Esophagus muscularis mucosa (tissue), 4 donors: ENCODE results near the gene EDARADD. TPM values are rescaled to one million over a fixed set of nuclear protein-coding genes. Genes with fewer than 3 reads are reported as not detected.

Experiments
- DNase-seq: peaks from one replicate; pipeline ENCODE4 v3.0.0-alpha.2; 2017; ENCODE audit errors: extremely low spot score
- H3K27ac ChIP-seq, 4 donors: fragments of 200-600 bp; sonication (generic); replicated peaks in 1 of 4; 1 replicate in 3 of 4; 2 replicates in 1 of 4; pipeline ENCODE4 v1.5.1; 2016 to 2019; ENCODE audit warnings: mild to moderate bottlenecking in 1 of 4
- H3K27me3 ChIP-seq, 4 donors: fragments of 200-600 bp; sonication (generic); one replicate each; pipeline versions ENCODE4 v1.5.1 to v1.6.0; 2016 to 2019
- H3K36me3 ChIP-seq, 4 donors: fragments of 200-600 bp; sonication (generic); one replicate each; pipeline ENCODE4 v1.5.1; 2016 to 2019
- H3K4me1 ChIP-seq, 4 donors: fragments of 200-600 bp; sonication (generic); one replicate each; pipeline ENCODE4 v1.5.1; 2016 to 2019
- H3K4me3 ChIP-seq, 4 donors: fragments of 200-600 bp; sonication (generic); 1 replicate in 2 of 4; 2 replicates in 2 of 4; pipeline ENCODE4 v1.5.1; 2016 to 2019; ENCODE audit warnings: mild to moderate bottlenecking in 4 of 4, moderate library complexity in 1 of 4
- H3K9me3 ChIP-seq, 4 donors: fragments of 200-600 bp; sonication (generic); 1 replicate in 3 of 4; 2 replicates in 1 of 4; pipeline ENCODE4 v1.5.1; 2016 to 2019
- CTCF ChIP-seq, 3 experiments: fragments of 200-600 bp in 2 of 3; fragments of 450-650 bp in 1 of 3; sonication (generic) in 2 of 3; IDR thresholded peaks; one replicate each; pipeline ENCODE4 v1.5.1; 2017 to 2019; ENCODE audit warnings: antibody characterized with exemption in 3 of 3, mild to moderate bottlenecking in 2 of 3, moderate library complexity in 1 of 3
- EP300 ChIP-seq: sonication (generic); formaldehyde crosslinking; IDR thresholded peaks from one replicate; pipeline ENCODE4 v1.6.1; 2017; ENCODE audit warnings: antibody characterized with exemption
- POLR2A ChIP-seq: fragments of 450-650 bp; IDR thresholded peaks from one replicate; pipeline ENCODE4 v1.6.1; 2017; ENCODE audit warnings: antibody characterized with exemption, moderate library complexity, mild to moderate bottlenecking, low read depth
- POLR2AphosphoS5 ChIP-seq, 2 donors: sonication (generic); formaldehyde crosslinking; IDR thresholded peaks; one replicate each; pipeline ENCODE4 v1.6.1; 2017; ENCODE audit warnings: antibody characterized with exemption in 2 of 2
- WGBS: methylation state at CpG from one replicate; pipeline ENCODE4 v1.1.5; 2018; 5-methylcytosine and 5-hydroxymethylcytosine counted together
- intact Hi-C: fragments of 100-400 bp; cut with DNase I; formaldehyde crosslinking; loops from one replicate; pipeline ENCODE4 v1.15.1; 2023
- total RNA-seq, 4 donors: library from RNA; depleted of rRNA; stranded (reverse); fragments of >200 nt; gene quantifications; one replicate each; pipeline versions ENCODE4 v1.1.0 to v1.2.1, GENCODE V29; 2016

Gene EDARADD
- total RNA-seq, 4 donors from 2014 or later, result 0.66 to 1.6 TPM; not detected in 2

GRCh38 chr1:236371083-236371482 is 23.0 kb upstream of the EDARADD start:
- no peaks in the 10 kb centered on the region for H3K36me3 ChIP-seq
- H3K4me3 ChIP-seq, result no peak overlapping the region
- intact Hi-C loops, result no loop called here
- DNase-seq, result no peak
- no peaks in the 10 kb centered on the region for H3K27me3 ChIP-seq
- peaks cover 0 to 2% (median 0%) of the 10 kb centered on the region in 4 donors for H3K4me1 ChIP-seq
- peaks cover 0 to 10% (median 0%) of the 10 kb centered on the region in 4 donors for H3K9me3 ChIP-seq
- TF ChIP-seq POLR2AphosphoS5 (IDR thresholded peaks at IDR 0.05) (no peak), POLR2A (no peak), CTCF (IDR thresholded peaks at IDR 0.05) (no peak), EP300 (no peak)
- WGBS, result 83% methylated on average over 1 of the region's 1 CpG
- no peak overlapping the region for H3K27ac ChIP-seq

- intact Hi-C loops, result no loop called here
- WGBS, result 93% methylated on average over 2 of the region's 2 CpGs
- Histone ChIP-seq H3K4me1 (no peaks in the 10 kb centered on the region), H3K36me3 (no peaks in the 10 kb centered on the region), H3K9me3 (peaks cover 0 to 15% (median 0%) of the 10 kb centered on the region in 4 donors), H3K4me3 (no peak overlapping the region), H3K27me3 (no peaks in the 10 kb centered on the region), H3K27ac (no peak overlapping the region)
- TF ChIP-seq CTCF (IDR thresholded peaks at IDR 0.05) (no peak), EP300 (no peak), POLR2A (no peak), POLR2AphosphoS5 (IDR thresholded peaks at IDR 0.05) (no peak)
- DNase-seq, result no peak
Measured at GRCh38 chr1:236377832-236378535, 16.1 kb upstream of the EDARADD start.

GRCh38 chr1:236381565-236382158 is 12.4 kb upstream of the EDARADD start:
- Histone ChIP-seq H3K36me3 (no peaks in the 10 kb centered on the region), H3K27me3 (no peaks in the 10 kb centered on the region), H3K4me3 (no peak overlapping the region), H3K4me1 (no peaks in the 10 kb centered on the region), H3K27ac (no peak overlapping the region), H3K9me3 (peaks cover 0 to 10% (median 0%) of the 10 kb centered on the region in 4 donors)
- DNase-seq, result no peak
- intact Hi-C loops, result no loop called here
- no peak for TF ChIP-seq POLR2AphosphoS5 (IDR thresholded peaks at IDR 0.05)
- TF ChIP-seq EP300, result no peak
- no peak for TF ChIP-seq CTCF (IDR thresholded peaks at IDR 0.05)
- TF ChIP-seq POLR2A, result no peak

- WGBS, result 90% methylated on average over 2 of the region's 2 CpGs
- Histone ChIP-seq H3K9me3 (no peaks in the 10 kb centered on the region), H3K36me3 (no peaks in the 10 kb centered on the region), H3K4me1 (no peaks in the 10 kb centered on the region), H3K4me3 (no peak overlapping the region), H3K27ac (no peak overlapping the region), H3K27me3 (peaks cover 0 to 14% (median 0%) of the 10 kb centered on the region in 4 donors)
- no peak for DNase-seq
- intact Hi-C loops, result no loop called here
- TF ChIP-seq POLR2AphosphoS5 (IDR thresholded peaks at IDR 0.05) (no peak), POLR2A (no peak), EP300 (no peak), CTCF (IDR thresholded peaks at IDR 0.05) (no peak)
Measured at GRCh38 chr1:236388332-236388731, 5.8 kb upstream of the EDARADD start.
